Activated CD4-positive, alpha-beta T cell treated with anti-CD3 and anti-CD28 coated beads, Interleukin-2, Interleukin-4, amounts not matched to agents 100 ng/mL and 50 ng/mL, durations not matched to agents 16 hours and 8 hours (primary cell): ENCODE measurements around the gene SLC34A3.
A peak's percentile ranks its signal among the peaks of the same experiment; 100 is the strongest.
"Not testable (repeated sequence)": the region's sequence is repeated elsewhere in the genome, so short reads cannot be mapped to it uniquely, and the experiment has no call there.

ENCODE experiments used
- DNase-seq: peaks from one replicate; pipeline ENCODE4 v3.0.0-alpha.2; 2020; ENCODE audit warnings: low spot score

SLC34A3 gene

DNA sequence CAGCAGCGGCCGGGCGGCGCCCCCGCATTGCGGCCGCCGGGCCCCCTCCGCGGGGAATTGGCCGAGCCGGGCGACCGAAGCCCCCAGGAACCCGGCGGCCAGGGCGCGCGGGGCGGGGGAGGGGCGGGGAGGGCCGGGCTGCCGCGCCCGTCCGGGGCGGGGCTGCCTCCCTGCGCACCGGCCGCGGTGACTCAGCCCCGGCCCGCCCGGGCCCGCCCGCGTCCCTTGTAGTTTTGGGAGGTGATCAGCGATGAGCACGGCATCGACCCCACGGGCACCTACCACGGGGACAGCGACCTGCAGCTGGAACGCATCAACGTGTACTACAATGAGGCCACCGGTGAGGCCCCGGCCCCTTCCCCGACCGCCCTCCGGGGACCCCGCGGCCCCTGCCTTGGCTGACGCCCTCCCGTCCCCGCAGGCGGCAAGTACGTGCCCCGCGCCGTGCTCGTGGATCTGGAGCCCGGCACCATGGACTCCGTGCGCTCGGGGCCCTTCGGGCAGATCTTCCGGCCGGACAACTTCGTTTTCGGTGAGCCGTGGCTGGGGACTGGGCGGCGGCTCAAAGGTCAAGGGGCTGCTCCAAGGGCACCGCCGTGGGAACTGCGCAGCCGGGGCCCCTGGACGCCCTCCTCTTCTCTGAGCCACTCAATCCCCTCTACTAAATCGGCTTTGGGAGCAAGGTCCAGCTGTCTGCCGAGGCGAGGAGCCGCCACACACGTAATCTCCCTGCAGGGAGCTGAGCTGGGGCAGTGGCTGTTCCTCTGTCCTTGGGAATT is 11.0 kb downstream of the SLC34A3 start:
- peak; percentile 58 for DNase-seq

GRCh38 chr9:137242269-137243203 is 11.8 kb downstream of the SLC34A3 start:
- DNase-seq = no peak

- not testable (repeated sequence) for DNase-seq
Measured at GRCh38 chr9:137243266-137243625, 12.5 kb downstream of the SLC34A3 start.

GRCh38 chr9:137243626-137244485 is 13.2 kb downstream of the SLC34A3 start:
- DNase-seq = no peak

- no peak for DNase-seq
Measured at GRCh38 chr9:137244486-137245449, 14.1 kb downstream of the SLC34A3 start.

DNA sequence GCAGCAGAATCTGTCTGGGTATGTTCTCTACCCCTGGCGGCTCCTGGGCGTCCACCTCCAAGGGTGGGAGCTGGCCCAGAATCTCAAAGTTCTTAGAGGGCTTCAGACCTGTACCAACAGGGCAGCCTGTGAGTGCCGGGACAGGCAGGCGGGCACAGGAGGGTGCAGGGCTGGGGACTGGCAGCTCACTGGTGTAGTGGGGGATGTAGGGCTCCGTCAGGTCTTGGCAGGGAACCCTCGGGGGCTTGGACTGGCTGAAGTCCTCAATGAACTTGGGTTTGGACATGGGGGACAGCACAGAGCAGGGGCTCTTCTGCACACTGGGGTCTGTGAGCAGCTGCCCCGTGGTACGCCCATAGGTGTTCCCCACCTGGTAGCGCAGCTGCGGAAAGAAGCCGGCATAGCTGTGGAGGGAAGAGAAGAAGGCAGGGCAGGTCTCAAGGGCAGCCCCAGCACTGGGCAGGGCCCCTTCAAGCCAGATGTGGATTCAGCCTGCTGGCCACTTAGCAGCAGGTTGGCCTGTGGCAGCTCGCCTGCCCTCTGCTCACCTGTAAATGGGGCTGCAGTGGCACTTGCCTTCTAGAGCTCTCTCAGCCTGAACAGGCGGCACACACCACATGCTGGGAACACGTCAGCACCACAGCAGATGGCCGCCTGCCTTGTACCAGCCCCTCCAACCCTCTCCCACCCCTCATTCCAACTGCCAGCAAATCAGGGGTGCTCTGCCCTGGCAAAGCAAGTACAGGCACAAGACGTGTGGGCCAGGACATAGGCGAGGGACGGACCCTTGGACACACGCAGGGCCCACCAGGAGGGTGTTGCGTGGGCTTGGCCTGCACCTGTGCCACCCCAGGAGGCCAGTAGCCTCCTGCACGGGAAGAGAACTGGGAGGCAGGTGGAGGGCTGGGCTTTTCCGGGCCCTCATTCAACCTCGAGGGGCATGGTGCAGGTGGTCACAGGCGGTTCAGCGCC is 15.0 kb downstream of the SLC34A3 start:
- DNase-seq = no peak

DNA sequence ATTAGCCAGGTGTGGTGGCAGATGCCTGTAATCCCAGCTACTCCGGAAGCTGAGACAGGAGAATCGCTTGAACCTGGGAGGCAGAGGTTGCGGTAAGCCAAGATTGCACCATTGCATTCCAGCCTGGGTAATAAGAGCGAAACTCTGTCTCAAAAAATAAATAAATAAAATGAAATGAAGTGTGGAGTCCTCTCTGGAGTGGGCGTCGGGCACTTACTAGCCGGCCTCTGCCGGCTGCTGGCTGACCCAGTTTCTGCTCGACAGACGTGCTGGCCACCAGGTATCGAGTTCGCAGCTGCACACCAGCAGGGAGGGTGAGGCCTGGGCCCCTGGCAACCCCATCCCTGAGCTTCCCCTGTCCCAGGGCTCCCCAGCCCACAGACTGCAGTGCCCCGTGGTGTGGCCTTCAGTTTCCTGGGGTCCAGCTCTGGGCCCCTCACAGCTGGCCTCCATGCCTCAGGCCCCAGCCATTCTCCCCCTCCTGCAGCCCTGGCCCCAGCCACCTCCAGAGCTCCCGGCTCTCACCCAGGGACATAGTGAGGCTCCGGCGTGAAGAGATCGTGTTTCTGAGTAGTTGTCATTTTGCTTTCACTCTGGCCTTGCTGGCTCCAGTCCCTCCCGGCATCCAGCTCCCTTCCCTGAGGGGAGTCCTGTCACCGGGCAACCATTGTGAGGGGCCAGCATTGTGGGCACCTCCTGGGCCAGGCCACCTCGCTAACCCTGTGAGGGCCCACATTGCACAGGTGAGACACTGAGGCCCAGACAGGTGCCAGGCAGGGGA is 16.6 kb downstream of the SLC34A3 start:
- DNase-seq = no peak

GRCh38 chr9:137247916-137248175 is 17.1 kb downstream of the SLC34A3 start:
- no peak for DNase-seq

DNA sequence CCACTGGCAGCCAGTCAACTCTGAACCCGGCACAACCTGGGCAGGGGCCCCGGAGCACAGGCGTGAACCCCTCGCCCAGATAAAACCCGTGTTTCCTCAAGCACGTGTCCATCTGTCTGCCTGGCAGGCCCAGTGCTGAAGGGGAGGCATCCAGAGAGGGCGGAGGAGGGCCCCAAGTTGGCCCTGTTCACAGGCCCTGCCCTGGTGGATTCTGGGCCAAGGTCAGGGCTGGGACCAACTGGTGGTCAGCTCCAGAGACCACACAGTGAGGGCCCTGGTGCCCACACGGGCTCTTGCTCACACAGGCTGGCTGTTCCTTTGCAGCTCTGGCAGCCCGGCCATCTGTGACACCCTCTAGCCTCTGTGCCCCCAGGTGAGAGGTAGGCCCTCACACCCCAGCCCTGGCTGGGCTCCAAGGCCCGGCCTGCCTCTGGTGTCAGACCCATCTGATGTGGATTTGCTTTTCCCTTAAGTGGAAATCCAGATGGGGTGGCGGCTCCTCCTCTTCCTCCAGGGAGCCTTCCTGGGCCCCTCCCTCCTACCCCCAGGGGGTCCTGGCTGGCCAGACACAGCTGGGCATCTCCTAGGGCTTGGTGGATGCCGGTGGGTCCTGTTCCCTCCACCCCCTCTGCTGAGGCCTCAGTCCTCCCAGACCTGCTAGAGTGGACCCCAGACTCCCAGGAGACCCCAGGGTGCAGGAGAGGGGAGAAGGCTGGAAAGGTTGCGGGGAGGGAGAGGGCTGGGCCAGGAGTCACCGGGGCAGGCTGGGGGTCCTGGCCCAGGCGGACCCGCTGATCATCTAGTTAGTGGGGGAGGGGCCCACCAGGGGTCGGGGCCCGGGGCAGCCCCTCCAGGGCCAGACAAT is 19.9 kb downstream of the SLC34A3 start:
- no peak for DNase-seq

DNA sequence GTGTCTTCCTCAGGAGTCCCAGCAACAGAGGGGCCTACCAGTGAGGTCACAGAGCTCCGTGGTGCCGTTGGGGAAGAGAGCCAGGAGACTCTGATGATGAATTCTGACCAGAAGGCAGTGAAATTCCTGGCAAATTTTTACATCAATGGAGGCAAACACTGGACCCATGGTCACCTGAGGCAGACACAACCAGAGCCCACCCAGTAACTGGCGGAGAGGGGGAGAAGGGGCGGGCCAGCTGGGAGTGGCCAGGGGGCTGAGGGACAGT is 20.4 kb downstream of the SLC34A3 start, which contains the start of gene STPG3:
TSS of gene STPG3 (plus strand) at position 93 of the 268 bp plus-strand sequence. CDS start at position 94, 1 bp downstream.
- DNase-seq = no peak

- DNase-seq = no peak
Measured at GRCh38 chr9:137251490-137252268, 21.0 kb downstream of the SLC34A3 start.

DNA sequence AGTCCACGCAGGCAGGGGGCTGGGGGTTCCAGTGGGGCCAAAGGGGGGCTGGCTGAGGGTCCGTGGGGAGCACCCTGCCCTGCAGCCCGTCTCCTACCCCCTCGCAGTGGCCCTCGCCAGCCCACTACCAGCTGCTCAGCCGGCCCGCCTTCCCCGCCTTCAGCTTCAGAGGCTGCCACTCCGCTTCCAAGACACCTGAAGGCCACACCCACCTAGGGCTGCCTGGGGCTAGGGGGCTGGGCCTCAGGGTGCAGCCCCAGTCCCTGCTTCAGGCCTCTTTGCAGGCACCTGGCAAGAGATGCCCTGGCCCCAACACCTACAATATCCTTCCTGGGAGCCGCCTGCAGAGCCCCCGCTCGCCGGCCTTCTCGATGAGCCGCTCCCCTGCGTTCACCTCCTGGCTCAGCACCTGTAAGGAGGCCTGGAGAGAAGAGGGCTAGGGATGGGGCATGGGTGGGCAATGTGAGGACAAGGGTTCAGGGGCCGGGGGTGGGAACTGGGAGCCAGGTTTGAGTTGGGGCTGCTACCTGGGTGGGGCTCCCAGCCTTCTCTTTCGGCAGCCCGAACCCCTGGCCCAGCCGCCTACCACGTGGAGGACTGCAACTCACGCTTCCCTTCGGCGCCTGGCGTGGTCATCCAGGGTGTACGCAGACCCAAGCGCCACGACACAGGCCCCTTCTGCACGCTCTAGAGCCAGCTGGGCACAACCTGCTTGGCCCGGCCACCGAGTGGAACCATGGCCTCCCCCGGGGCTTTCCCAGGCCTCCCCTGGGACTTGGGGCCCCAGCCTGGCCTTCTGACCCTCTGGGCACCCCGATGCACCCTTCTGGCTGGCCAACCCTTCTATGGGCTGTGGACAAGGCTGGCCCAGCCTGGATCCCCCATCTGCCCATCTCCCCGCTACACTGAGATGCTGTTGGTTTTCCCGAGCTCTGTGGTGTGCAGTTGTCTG is 22.1 kb downstream of the SLC34A3 start:
- no peak for DNase-seq

GRCh38 chr9:137253717-137254623 is 23.3 kb downstream of the SLC34A3 start:
- no peak for DNase-seq

DNA sequence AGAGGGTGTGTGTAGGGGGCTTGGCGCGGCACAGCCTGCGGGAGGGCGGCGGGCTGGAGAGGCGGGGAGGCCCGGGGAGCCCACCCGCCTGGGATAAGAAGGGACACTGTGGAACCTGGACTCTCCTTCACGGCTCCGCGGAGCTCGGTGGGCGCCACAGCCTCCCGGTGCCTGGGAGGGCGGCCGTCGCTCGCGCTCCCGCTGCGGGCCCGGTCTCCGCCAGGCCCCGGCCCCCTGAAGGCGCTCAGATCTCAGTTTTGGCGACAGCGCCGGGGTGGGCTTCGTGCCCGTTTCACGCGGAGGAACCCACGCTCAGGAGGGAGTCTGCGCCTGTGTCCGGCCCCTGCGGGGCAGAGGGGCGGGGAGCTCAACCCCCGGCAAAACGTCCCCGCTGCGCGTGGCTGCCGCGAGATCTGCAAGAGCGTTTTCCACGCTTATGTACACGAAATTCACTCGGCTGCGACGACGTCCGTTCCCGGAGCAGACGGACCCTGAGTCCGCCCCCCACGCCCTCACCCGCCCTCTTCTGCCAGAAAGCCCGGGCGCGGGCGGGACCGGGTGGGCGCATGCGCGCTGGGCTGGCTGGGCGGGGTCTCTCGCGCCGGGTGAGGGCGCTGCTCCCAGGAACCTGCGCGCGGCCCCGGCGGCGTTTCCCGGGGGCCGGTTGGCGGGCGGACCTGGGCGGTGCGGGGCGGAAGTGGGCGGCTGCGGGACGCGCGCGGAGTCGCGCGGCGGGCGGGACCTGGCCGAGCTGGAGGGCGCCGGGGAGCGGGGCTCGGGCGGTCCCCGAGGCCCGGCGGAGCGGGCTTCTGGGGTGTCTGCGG is 24.1 kb downstream of the SLC34A3 start, which contains the start of gene NELFB:
TSS of gene NELFB (plus strand) at position 704 of the 824 bp plus-strand sequence.
- peak; percentile 95 for DNase-seq
